OCI-LY3 (cell line): ENCODE results near the gene XAB2.

Experiments
- EZH2phosphoT487 ChIP-seq: fragments of 200-600 bp; shearing (Covaris generic); IDR thresholded peaks from 2 replicates; pipeline ENCODE4 v1.6.1; 2018; ENCODE audit warnings: antibody characterized with exemption, mixed run types, low read depth
- TF ChIP-seq, protein P1 (sequence below): fragments of 200-600, 300-600 bp; sonication (generic); IDR thresholded peaks from 2 replicates; pipeline ENCODE4 v1.5.1; 2014; ENCODE audit warnings: antibody characterized with exemption, low read length, low read depth

DNA sequence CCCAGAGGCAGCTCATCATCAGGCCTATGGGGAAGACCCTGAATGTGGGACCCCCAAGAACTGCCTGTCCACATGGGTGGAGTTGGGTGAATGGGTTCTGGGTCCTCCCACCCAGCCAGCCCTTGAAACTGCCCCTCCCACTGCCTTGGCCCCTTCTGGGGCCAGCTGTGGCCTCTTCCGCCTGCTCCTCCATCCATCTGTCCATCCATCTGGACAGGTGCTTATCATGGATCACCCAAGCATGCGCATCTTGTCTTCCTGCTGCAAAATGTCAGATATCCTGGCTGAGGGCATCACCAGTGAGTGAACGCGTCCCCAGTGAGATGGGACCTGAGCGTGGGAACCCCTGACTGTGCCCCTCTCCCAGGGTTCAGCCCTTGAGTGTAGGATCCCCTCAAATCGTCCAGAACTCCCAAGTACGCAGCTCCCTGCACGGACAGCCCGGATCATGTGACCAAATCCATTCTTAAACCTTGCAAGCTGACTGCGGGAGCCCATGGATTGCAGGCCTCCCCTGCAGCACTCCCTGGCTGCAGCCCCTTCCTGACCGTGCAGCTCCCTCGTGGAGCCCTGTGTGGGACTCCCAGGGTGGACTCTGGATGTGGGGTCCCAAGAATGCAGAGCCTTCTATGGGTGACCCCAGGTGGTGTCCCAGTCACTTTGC lies 9.6 kb upstream of the XAB2 start:
- TF ChIP-seq EZH2phosphoT487, result no peak
- TF ChIP-seq, protein P1, sequence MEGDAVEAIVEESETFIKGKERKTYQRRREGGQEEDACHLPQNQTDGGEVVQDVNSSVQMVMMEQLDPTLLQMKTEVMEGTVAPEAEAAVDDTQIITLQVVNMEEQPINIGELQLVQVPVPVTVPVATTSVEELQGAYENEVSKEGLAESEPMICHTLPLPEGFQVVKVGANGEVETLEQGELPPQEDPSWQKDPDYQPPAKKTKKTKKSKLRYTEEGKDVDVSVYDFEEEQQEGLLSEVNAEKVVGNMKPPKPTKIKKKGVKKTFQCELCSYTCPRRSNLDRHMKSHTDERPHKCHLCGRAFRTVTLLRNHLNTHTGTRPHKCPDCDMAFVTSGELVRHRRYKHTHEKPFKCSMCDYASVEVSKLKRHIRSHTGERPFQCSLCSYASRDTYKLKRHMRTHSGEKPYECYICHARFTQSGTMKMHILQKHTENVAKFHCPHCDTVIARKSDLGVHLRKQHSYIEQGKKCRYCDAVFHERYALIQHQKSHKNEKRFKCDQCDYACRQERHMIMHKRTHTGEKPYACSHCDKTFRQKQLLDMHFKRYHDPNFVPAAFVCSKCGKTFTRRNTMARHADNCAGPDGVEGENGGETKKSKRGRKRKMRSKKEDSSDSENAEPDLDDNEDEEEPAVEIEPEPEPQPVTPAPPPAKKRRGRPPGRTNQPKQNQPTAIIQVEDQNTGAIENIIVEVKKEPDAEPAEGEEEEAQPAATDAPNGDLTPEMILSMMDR, result no peak
